Measurements from ENCODE around the gene DOCK3.

DNA sequence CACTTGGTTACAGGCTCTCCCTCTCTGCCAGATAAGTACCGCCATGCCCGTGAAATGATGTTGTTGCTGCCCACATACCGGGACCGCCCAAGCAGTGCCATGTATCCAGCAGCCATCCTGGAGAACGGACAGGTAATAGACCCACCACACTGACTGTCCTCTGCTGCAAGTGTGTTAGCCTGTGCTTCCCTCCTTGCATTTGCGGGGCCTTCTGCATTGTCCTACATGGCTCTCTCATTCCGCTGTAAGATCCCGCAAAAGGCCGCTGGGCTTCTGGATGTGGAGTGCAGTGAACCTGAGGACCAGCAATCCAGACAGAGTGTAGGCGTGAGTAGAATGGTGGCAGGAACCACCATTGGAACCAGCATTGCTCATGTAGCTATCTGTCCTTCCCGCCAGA lies 699.7 kb downstream of the DOCK3 start:
- TF ChIP-seq, protein P1, sequence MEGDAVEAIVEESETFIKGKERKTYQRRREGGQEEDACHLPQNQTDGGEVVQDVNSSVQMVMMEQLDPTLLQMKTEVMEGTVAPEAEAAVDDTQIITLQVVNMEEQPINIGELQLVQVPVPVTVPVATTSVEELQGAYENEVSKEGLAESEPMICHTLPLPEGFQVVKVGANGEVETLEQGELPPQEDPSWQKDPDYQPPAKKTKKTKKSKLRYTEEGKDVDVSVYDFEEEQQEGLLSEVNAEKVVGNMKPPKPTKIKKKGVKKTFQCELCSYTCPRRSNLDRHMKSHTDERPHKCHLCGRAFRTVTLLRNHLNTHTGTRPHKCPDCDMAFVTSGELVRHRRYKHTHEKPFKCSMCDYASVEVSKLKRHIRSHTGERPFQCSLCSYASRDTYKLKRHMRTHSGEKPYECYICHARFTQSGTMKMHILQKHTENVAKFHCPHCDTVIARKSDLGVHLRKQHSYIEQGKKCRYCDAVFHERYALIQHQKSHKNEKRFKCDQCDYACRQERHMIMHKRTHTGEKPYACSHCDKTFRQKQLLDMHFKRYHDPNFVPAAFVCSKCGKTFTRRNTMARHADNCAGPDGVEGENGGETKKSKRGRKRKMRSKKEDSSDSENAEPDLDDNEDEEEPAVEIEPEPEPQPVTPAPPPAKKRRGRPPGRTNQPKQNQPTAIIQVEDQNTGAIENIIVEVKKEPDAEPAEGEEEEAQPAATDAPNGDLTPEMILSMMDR (IDR thresholded peaks at IDR 0.05; ENCODE audit: low read depth, low read length, missing input control): no peak
- TF ChIP-seq TAF1 (conservative IDR thresholded peaks at IDR 0.05): no peak
- TF ChIP-seq, protein P2, sequence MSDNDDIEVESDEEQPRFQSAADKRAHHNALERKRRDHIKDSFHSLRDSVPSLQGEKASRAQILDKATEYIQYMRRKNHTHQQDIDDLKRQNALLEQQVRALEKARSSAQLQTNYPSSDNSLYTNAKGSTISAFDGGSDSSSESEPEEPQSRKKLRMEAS (IDR thresholded peaks at IDR 0.05): no peak
- TF ChIP-seq, protein P3, sequence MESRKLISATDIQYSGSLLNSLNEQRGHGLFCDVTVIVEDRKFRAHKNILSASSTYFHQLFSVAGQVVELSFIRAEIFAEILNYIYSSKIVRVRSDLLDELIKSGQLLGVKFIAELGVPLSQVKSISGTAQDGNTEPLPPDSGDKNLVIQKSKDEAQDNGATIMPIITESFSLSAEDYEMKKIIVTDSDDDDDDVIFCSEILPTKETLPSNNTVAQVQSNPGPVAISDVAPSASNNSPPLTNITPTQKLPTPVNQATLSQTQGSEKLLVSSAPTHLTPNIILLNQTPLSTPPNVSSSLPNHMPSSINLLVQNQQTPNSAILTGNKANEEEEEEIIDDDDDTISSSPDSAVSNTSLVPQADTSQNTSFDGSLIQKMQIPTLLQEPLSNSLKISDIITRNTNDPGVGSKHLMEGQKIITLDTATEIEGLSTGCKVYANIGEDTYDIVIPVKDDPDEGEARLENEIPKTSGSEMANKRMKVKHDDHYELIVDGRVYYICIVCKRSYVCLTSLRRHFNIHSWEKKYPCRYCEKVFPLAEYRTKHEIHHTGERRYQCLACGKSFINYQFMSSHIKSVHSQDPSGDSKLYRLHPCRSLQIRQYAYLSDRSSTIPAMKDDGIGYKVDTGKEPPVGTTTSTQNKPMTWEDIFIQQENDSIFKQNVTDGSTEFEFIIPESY (IDR thresholded peaks at IDR 0.05): no peak
- no peak for TF ChIP-seq YY1 (IDR thresholded peaks at IDR 0.05)
- no peak for TF ChIP-seq RXRA (IDR thresholded peaks at IDR 0.05)
- TF ChIP-seq EGR1 (IDR thresholded peaks at IDR 0.05; ENCODE audit: low read depth in 2 of 2): no peak
- TF ChIP-seq, protein P4, sequence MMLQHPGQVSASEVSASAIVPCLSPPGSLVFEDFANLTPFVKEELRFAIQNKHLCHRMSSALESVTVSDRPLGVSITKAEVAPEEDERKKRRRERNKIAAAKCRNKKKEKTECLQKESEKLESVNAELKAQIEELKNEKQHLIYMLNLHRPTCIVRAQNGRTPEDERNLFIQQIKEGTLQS (IDR thresholded peaks at IDR 0.05): no peak
- no peak for TF ChIP-seq FOXA2 (IDR thresholded peaks at IDR 0.05)
- TF ChIP-seq RAD21 (IDR thresholded peaks at IDR 0.05): no peak
- TF ChIP-seq, protein P5, sequence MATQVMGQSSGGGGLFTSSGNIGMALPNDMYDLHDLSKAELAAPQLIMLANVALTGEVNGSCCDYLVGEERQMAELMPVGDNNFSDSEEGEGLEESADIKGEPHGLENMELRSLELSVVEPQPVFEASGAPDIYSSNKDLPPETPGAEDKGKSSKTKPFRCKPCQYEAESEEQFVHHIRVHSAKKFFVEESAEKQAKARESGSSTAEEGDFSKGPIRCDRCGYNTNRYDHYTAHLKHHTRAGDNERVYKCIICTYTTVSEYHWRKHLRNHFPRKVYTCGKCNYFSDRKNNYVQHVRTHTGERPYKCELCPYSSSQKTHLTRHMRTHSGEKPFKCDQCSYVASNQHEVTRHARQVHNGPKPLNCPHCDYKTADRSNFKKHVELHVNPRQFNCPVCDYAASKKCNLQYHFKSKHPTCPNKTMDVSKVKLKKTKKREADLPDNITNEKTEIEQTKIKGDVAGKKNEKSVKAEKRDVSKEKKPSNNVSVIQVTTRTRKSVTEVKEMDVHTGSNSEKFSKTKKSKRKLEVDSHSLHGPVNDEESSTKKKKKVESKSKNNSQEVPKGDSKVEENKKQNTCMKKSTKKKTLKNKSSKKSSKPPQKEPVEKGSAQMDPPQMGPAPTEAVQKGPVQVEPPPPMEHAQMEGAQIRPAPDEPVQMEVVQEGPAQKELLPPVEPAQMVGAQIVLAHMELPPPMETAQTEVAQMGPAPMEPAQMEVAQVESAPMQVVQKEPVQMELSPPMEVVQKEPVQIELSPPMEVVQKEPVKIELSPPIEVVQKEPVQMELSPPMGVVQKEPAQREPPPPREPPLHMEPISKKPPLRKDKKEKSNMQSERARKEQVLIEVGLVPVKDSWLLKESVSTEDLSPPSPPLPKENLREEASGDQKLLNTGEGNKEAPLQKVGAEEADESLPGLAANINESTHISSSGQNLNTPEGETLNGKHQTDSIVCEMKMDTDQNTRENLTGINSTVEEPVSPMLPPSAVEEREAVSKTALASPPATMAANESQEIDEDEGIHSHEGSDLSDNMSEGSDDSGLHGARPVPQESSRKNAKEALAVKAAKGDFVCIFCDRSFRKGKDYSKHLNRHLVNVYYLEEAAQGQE (IDR thresholded peaks at IDR 0.05): no peak
- no peak for TF ChIP-seq JUND (IDR thresholded peaks at IDR 0.05)
- TF ChIP-seq GABPA (IDR thresholded peaks at IDR 0.05 in 1 of 2, conservative IDR thresholded peaks at IDR 0.05 in 1 of 2): no peak

All from liver (tissue), 3 donors.